DOHH2 (cell line): Measurements from ENCODE around the gene LYPD6B.

Source experiments
- H3F3A ChIP-seq: fragments of 200-600 bp; sonication (generic), shearing (Covaris generic); 2 replicates; pipeline ENCODE4 v1.6.0; 2016; ENCODE audit warnings: antibody characterized with exemption, mild to moderate bottlenecking; ENCODE audit not compliant: control insufficient read depth, insufficient read depth
- H3K27ac ChIP-seq: fragments of 200-600 bp; sonication (generic); 2 replicates; pipeline ENCODE4 v1.5.1; 2014; ENCODE audit warnings: low read depth, mild to moderate bottlenecking, low read length, moderate library complexity
- H3K27me3 ChIP-seq: fragments of 200-600 bp; sonication (generic); 2 replicates; pipeline ENCODE4 v1.6.1; 2014; ENCODE audit warnings: mild to moderate bottlenecking, low read length, mixed read lengths; ENCODE audit not compliant: control insufficient read depth
- H3K36me3 ChIP-seq: fragments of 200-600 bp; sonication (generic); 2 replicates; pipeline ENCODE4 v1.6.1; 2014; ENCODE audit warnings: mild to moderate bottlenecking, low read length, moderate library complexity, mixed read lengths; ENCODE audit not compliant: control insufficient read depth
- H3K4me1 ChIP-seq: fragments of 200-600 bp; sonication (generic); 2 replicates; pipeline ENCODE4 v1.6.1; 2014; ENCODE audit warnings: mild to moderate bottlenecking, low read length, mixed read lengths; ENCODE audit not compliant: control insufficient read depth
- H3K4me2 ChIP-seq: fragments of 200-600 bp; sonication (generic); 2 replicates; pipeline ENCODE4 v1.6.0; 2014; ENCODE audit warnings: mild to moderate bottlenecking, low read length, moderate library complexity
- H3K4me3 ChIP-seq: fragments of 200-600 bp; sonication (generic); 2 replicates; pipeline ENCODE4 v1.5.1; 2014; ENCODE audit warnings: mild to moderate bottlenecking, low read length, mixed read lengths
- H3K79me2 ChIP-seq: fragments of 200-600 bp; sonication (generic); 2 replicates; pipeline ENCODE4 v1.6.1; 2014; ENCODE audit warnings: mild to moderate bottlenecking, low read length, mixed read lengths; ENCODE audit not compliant: control insufficient read depth
- H3K9me2 ChIP-seq: fragments of 200-600 bp; sonication (generic); replicated peaks from 2 replicates; pipeline ENCODE4 v1.6.1; 2014; ENCODE audit warnings: mild to moderate bottlenecking, low read length, mixed read lengths; ENCODE audit not compliant: control insufficient read depth
- H3K9me3 ChIP-seq: fragments of 200-600 bp; sonication (generic); 2 replicates; pipeline ENCODE4 v1.6.1; 2014; ENCODE audit warnings: antibody characterized with exemption, low read length, mixed read lengths; ENCODE audit not compliant: control insufficient read depth, insufficient read depth
- H4K20me1 ChIP-seq: fragments of 200-600 bp; sonication (generic); 2 replicates; pipeline ENCODE4 v1.6.0; 2014; ENCODE audit warnings: low read depth, mild to moderate bottlenecking, antibody characterized with exemption, low read length, moderate library complexity; ENCODE audit not compliant: control insufficient read depth, insufficient read depth
- CTCF ChIP-seq: fragments of 200-600 bp; sonication (generic); IDR thresholded peaks from one replicate; pipeline ENCODE4 v1.5.1; 2014; ENCODE audit warnings: antibody characterized with exemption, mild to moderate bottlenecking, low read depth, low read length; ENCODE audit not compliant: poor library complexity, severe bottlenecking
- EZH2phosphoT487 ChIP-seq: fragments of 200-600 bp; sonication (generic); IDR thresholded peaks from 2 replicates; pipeline ENCODE4 v1.6.1; 2017; ENCODE audit warnings: borderline replicate concordance, mild to moderate bottlenecking, antibody characterized with exemption, low read length, moderate library complexity, mixed read lengths

LYPD6B gene

GRCh38 chr2:149031396-149031795 lies 7.1 kb upstream of the LYPD6B start:
- Histone ChIP-seq H3K27ac (peak overlapping the region; percentile 69), H3K4me3 (no peak overlapping the region), H3K4me2 (peak overlapping the region; percentile 53), H4K20me1 (no peaks in the 10 kb centered on the region), H3K4me1 (peaks cover 94% of the 10 kb centered on the region), H3F3A (peaks cover 14% of the 10 kb centered on the region), H3K9me3 (no peaks in the 10 kb centered on the region), H3K9me2 (no peaks in the 10 kb centered on the region), H3K79me2 (no peaks in the 10 kb centered on the region), H3K36me3 (no peaks in the 10 kb centered on the region), H3K27me3 (no peaks in the 10 kb centered on the region)
- TF ChIP-seq EZH2phosphoT487, result no peak
- TF ChIP-seq CTCF, result no peak

GRCh38 chr2:149033716-149034115 lies 4.8 kb upstream of the LYPD6B start:
- H3K79me2 ChIP-seq, result peaks cover 8% of the 10 kb centered on the region; the same call in 1 of the 2 replicates
- peak overlapping the region; percentile 11; the same call in 1 of the 2 replicates for H3K4me3 ChIP-seq
- peak overlapping the region; percentile 46 for H3K4me2 ChIP-seq
- H3K36me3 ChIP-seq, result no peaks in the 10 kb centered on the region
- H4K20me1 ChIP-seq, result no peaks in the 10 kb centered on the region
- H3K27me3 ChIP-seq, result no peaks in the 10 kb centered on the region
- peaks cover 26% of the 10 kb centered on the region for H3F3A ChIP-seq
- peak overlapping the region; percentile 69 for H3K27ac ChIP-seq
- H3K9me2 ChIP-seq, result no peaks in the 10 kb centered on the region
- no peaks in the 10 kb centered on the region for H3K9me3 ChIP-seq
- TF ChIP-seq EZH2phosphoT487 (no peak), CTCF (no peak)
- H3K4me1 ChIP-seq, result peaks cover 90% of the 10 kb centered on the region

- Histone ChIP-seq H3K9me3 (no peaks in the 10 kb centered on the region), H3K27ac (peak overlapping the region; percentile 69), H4K20me1 (no peaks in the 10 kb centered on the region), H3F3A (peaks cover 26% of the 10 kb centered on the region), H3K4me1 (peaks cover 87% of the 10 kb centered on the region), H3K27me3 (no peaks in the 10 kb centered on the region), H3K36me3 (no peaks in the 10 kb centered on the region), H3K4me3 (peak overlapping the region; percentile 17), H3K4me2 (peak overlapping the region; percentile 46), H3K79me2 (peaks cover 14% of the 10 kb centered on the region), H3K9me2 (no peaks in the 10 kb centered on the region)
- TF ChIP-seq CTCF, result no peak
- TF ChIP-seq EZH2phosphoT487, result no peak
These were observed 4.1 kb upstream of the LYPD6B start for GRCh38 chr2:149034406-149034805.
